ENCODE results near the gene STAMBPL1.

Gene STAMBPL1

GRCh38 chr10:88896372-88896993, 16.4 kb downstream of the STAMBPL1 start:
- no peak for DNase-seq

GRCh38 chr10:88896994-88897853, 17.2 kb downstream of the STAMBPL1 start:
- no peak for DNase-seq

GRCh38 chr10:88898727-88899126, 18.7 kb downstream of the STAMBPL1 start:
- no peak for DNase-seq

- DNase-seq, result no peak
Measured at GRCh38 chr10:88899886-88900285, 19.8 kb downstream of the STAMBPL1 start.

GRCh38 chr10:88901206-88901983, 21.4 kb downstream of the STAMBPL1 start:
- no peak for DNase-seq

GRCh38 chr10:88901984-88902789, 22.1 kb downstream of the STAMBPL1 start:
- DNase-seq, result no peak

GRCh38 chr10:88903715-88904114, 23.7 kb downstream of the STAMBPL1 start:
- DNase-seq, result no peak

GRCh38 chr10:88906921-88907320, 26.9 kb downstream of the STAMBPL1 start:
- DNase-seq, result no peak

- DNase-seq, result no peak
Measured at GRCh38 chr10:88908194-88908593, 28.1 kb downstream of the STAMBPL1 start.

GRCh38 chr10:88911116-88911515, 31.1 kb downstream of the STAMBPL1 start:
- DNase-seq, result no peak

- DNase-seq, result no peak
Measured at GRCh38 chr10:88911851-88912250, 31.8 kb downstream of the STAMBPL1 start.

- DNase-seq, result no peak
Measured at GRCh38 chr10:88913127-88913526, 33.1 kb downstream of the STAMBPL1 start.

GRCh38 chr10:88913788-88914187, 33.7 kb downstream of the STAMBPL1 start:
- DNase-seq, result no peak

GRCh38 chr10:88915781-88916180, 35.7 kb downstream of the STAMBPL1 start:
- no peak for DNase-seq

- DNase-seq, result no peak
Measured at GRCh38 chr10:88916231-88916630, 36.2 kb downstream of the STAMBPL1 start.

- DNase-seq, result no peak
Measured at GRCh38 chr10:88916986-88917385, 36.9 kb downstream of the STAMBPL1 start.

GRCh38 chr10:88918191-88918905, 38.3 kb downstream of the STAMBPL1 start:
- DNase-seq, result no peak

- no peak for DNase-seq
Measured at GRCh38 chr10:88919041-88919440, 39.0 kb downstream of the STAMBPL1 start.

GRCh38 chr10:88920198-88920597, 40.2 kb downstream of the STAMBPL1 start:
- DNase-seq, result no peak

GRCh38 chr10:88920986-88921593, 41.0 kb downstream of the STAMBPL1 start:
- no peak for DNase-seq

GRCh38 chr10:88922041-88922440, 42.0 kb downstream of the STAMBPL1 start:
- no peak for DNase-seq

GRCh38 chr10:88923520-88923919, 43.5 kb downstream of the STAMBPL1 start:
- no peak for DNase-seq

Data from T1000 (cell line).